A673 (cell line): ENCODE measurements around the gene SLC35C1. TPM values are rescaled to one million over a fixed set of nuclear protein-coding genes. Genes with fewer than 3 reads are reported as not detected.

Experiments
- BruUV-seq: library from RNA; stranded (reverse); fragments of 400-500 nt; replicated peaks from 2 replicates; lab custom pipeline; 2021; lab: Mats Ljungman, UMichigan
- CTCF ChIA-PET: fragments of 300-600 bp; sonication (Branson Sonifier 250); formaldehyde crosslinking; loops from one replicate; lab custom pipeline; 2022; ENCODE audit warnings: antibody characterized with exemption; lab: Charles Lee
- POLR2A ChIA-PET: fragments of 300-600 bp; sonication (Branson Sonifier 250); formaldehyde crosslinking; loops from one replicate; lab custom pipeline; 2022; ENCODE audit warnings: antibody characterized with exemption; ENCODE audit not compliant: low non-redundant PET; lab: Charles Lee
- DNase-seq: peaks from one replicate; pipeline ENCODE4 v3.0.0-alpha.2; 2015; ENCODE audit warnings: low spot score
- H3K27ac ChIP-seq: fragments of 200-600 bp; sonication (generic); 2 replicates; pipeline ENCODE4 v1.5.1; 2016; ENCODE audit warnings: mixed run types, low read depth, mild to moderate bottlenecking, mixed read lengths, antibody characterized with exemption, low read length; ENCODE audit not compliant: poor library complexity, severe bottlenecking
- H3K27me3 ChIP-seq: fragments of 200-600 bp; sonication (generic); replicated peaks from 2 replicates; pipeline ENCODE4 v1.6.1; 2017; ENCODE audit warnings: mixed run types, low read depth, mild to moderate bottlenecking, mixed read lengths, antibody characterized with exemption, low read length; ENCODE audit not compliant: insufficient read depth, poor library complexity
- H3K36me3 ChIP-seq: fragments of 200-600 bp; sonication (generic); 2 replicates; pipeline ENCODE4 v1.6.1; 2016; ENCODE audit warnings: mixed run types, mild to moderate bottlenecking, mixed read lengths, antibody characterized with exemption, low read length; ENCODE audit not compliant: insufficient read depth, poor library complexity, severe bottlenecking
- H3K4me1 ChIP-seq: fragments of 200-600 bp; sonication (generic); 2 replicates; pipeline ENCODE4 v1.6.1; 2017; ENCODE audit warnings: mixed run types, mild to moderate bottlenecking, mixed read lengths, antibody characterized with exemption, low read length; ENCODE audit not compliant: insufficient read depth, poor library complexity, severe bottlenecking
- H3K4me3 ChIP-seq: fragments of 200-600 bp; sonication (generic); 2 replicates; pipeline ENCODE4 v1.5.1; 2016; ENCODE audit warnings: low read depth, mixed run types, mild to moderate bottlenecking, mixed read lengths, low read length; ENCODE audit not compliant: poor library complexity, severe bottlenecking
- H3K9me3 ChIP-seq: fragments of 200-600 bp; sonication (generic); 2 replicates; pipeline ENCODE4 v1.6.1; 2016; ENCODE audit warnings: mixed run types, low read depth, mild to moderate bottlenecking, mixed read lengths, antibody characterized with exemption, low read length; ENCODE audit not compliant: poor library complexity, severe bottlenecking
- EZH2 ChIP-seq: fragments of 200-600 bp; sonication (generic); IDR thresholded peaks from 2 replicates; pipeline ENCODE4 v1.6.1; 2017; ENCODE audit warnings: borderline replicate concordance, low read depth, mild to moderate bottlenecking, mixed read lengths, antibody characterized with exemption, low read length; ENCODE audit not compliant: poor library complexity, severe bottlenecking
- intact Hi-C: fragments of 100-400 bp; cut with micrococcal nuclease; formaldehyde crosslinking; loops from one replicate; pipeline ENCODE4 v1.10.0; 2022; ENCODE audit not compliant: unreplicated experiment
- total RNA-seq: library from RNA; stranded (reverse); gene quantifications from 2 replicates; pipeline ENCODE4 v1.2.3, GENCODE V29; 2021
- TF ChIP-seq, protein P1 (sequence below): fragments of 300-800, 200-600 bp; sonication (generic); conservative IDR thresholded peaks from 2 replicates; pipeline ENCODE4 v1.5.1; 2017; ENCODE audit warnings: low read depth, mild to moderate bottlenecking, antibody characterized with exemption, low read length, moderate library complexity, mixed read lengths

The SLC35C1 gene
- total RNA-seq, 1 experiment from 2014 or later = 32.5 TPM

GRCh38 chr11:45796461-45796861, 8.5 kb upstream of the SLC35C1 start:
- ChIA-PET POLR2A (no interaction called here), CTCF (no interaction called here)
- Histone ChIP-seq H3K4me1 (no peaks in the 10 kb centered on the region), H3K27me3 (no peaks in the 10 kb centered on the region), H3K9me3 (no peaks in the 10 kb centered on the region), H3K36me3 (no peaks in the 10 kb centered on the region), H3K27ac (no peak overlapping the region), H3K4me3 (no peak overlapping the region)
- no TSS peak for BruUV-seq
- intact Hi-C loops = no loop called here
- TF ChIP-seq, protein P1, sequence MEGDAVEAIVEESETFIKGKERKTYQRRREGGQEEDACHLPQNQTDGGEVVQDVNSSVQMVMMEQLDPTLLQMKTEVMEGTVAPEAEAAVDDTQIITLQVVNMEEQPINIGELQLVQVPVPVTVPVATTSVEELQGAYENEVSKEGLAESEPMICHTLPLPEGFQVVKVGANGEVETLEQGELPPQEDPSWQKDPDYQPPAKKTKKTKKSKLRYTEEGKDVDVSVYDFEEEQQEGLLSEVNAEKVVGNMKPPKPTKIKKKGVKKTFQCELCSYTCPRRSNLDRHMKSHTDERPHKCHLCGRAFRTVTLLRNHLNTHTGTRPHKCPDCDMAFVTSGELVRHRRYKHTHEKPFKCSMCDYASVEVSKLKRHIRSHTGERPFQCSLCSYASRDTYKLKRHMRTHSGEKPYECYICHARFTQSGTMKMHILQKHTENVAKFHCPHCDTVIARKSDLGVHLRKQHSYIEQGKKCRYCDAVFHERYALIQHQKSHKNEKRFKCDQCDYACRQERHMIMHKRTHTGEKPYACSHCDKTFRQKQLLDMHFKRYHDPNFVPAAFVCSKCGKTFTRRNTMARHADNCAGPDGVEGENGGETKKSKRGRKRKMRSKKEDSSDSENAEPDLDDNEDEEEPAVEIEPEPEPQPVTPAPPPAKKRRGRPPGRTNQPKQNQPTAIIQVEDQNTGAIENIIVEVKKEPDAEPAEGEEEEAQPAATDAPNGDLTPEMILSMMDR = no peak
- no peak for TF ChIP-seq EZH2
- DNase-seq = no peak

DNA sequence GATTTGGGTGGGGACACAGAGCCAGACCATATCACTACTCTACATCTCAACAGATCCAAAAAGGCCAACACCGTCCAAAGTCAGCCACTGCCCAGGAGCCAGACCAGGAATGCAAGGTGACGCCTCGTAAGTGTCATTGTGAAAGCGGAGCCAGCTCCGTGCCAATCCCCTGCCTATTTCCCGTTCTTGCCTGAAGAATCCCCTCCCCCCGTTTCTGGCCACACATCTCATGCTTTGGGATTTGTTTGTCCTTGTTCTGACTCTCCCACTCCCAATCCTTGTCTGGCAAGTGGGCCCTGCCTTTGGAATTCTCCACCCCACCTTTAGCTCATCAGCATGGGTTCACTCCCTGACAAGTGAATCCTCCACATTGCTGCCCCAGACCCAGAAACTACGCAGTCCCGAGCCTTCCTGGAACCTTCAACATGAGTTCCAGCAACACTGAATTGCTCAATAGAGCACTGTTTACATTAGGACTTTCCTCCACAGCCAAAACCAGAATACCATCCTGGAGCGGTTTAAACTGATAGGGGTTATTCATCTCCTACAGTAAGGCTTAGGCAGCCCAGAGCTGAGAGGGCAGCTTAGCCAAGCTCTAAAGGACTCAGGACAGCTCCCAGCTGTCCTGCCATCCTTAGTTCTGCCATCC, 6.0 kb upstream of the SLC35C1 start:
- no TSS peak for BruUV-seq
- ChIA-PET POLR2A (interaction anchor here (0.6 kb wide), 1 partner anchor 56 kb away, joined by 5 read pairs; no protein-coding TSS in a partner anchor), CTCF (interaction anchor here (0.6 to 1.0 kb wide), 4 partner anchors 27 to 248 kb away, joined by 3 to 7 read pairs (median 4); partner anchors contain the start of gene CRY2)
- Histone ChIP-seq H3K4me3 (no peak overlapping the region), H3K27me3 (no peaks in the 10 kb centered on the region), H3K9me3 (no peaks in the 10 kb centered on the region), H3K36me3 (no peaks in the 10 kb centered on the region), H3K4me1 (peaks cover 8% of the 10 kb centered on the region), H3K27ac (no peak overlapping the region)
- intact Hi-C loops = no loop called here
- no peak for TF ChIP-seq EZH2
- TF ChIP-seq, protein P1 = no peak
- DNase-seq = no peak

GRCh38 chr11:45799562-45799961, 5.4 kb upstream of the SLC35C1 start:
- no peaks in the 10 kb centered on the region for H3K9me3 ChIP-seq
- BruUV-seq = no TSS peak
- no peaks in the 10 kb centered on the region for H3K27me3 ChIP-seq
- ChIA-PET CTCF (interaction anchor here (0.6 to 1.0 kb wide), 3 partner anchors 28 to 207 kb away, joined by 3 to 7 read pairs (median 6); partner anchors contain the start of gene CRY2), POLR2A (interaction anchor here (0.6 kb wide), 1 partner anchor 56 kb away, joined by 5 read pairs; no protein-coding TSS in a partner anchor)
- intact Hi-C loops = no loop called here
- TF ChIP-seq, protein P1 = no peak
- TF ChIP-seq EZH2 = no peak
- H3K27ac ChIP-seq = no peak overlapping the region
- H3K4me1 ChIP-seq = peaks cover 14% of the 10 kb centered on the region
- no peak for DNase-seq
- no peaks in the 10 kb centered on the region for H3K36me3 ChIP-seq
- no peak overlapping the region for H3K4me3 ChIP-seq
